Peyer's patch (tissue), 4 donors: ENCODE data around the gene GLRX3. TPM values are rescaled to one million over a fixed set of nuclear protein-coding genes. Genes with fewer than 3 reads are reported as not detected.

Source experiments
- DNase-seq, 3 donors: peaks; one replicate each; pipeline ENCODE4 v3.0.0-alpha.2; 2017 to 2019
- H3K27ac ChIP-seq, 4 donors: fragments of 200-600 bp; sonication (generic); one replicate each; pipeline ENCODE4 v1.5.1; 2016 to 2019
- H3K27me3 ChIP-seq, 2 donors: fragments of 200-600 bp; sonication (generic); one replicate each; pipeline ENCODE4 v1.5.1; 2019
- H3K36me3 ChIP-seq, 3 donors: fragments of 200-600 bp; sonication (generic); one replicate each; pipeline ENCODE4 v1.5.1; 2016 to 2019
- H3K4me1 ChIP-seq, 4 donors: fragments of 200-600 bp; sonication (generic); one replicate each; pipeline ENCODE4 v1.5.1; 2016 to 2019
- H3K4me3 ChIP-seq, 4 donors: fragments of 200-600 bp; sonication (generic); 1 replicate in 3 of 4; 2 replicates in 1 of 4; pipeline ENCODE4 v1.5.1; 2016 to 2019; ENCODE audit warnings: mild to moderate bottlenecking in 1 of 4
- H3K9me3 ChIP-seq, 4 donors: fragments of 200-600 bp; sonication (generic); one replicate each; pipeline ENCODE4 v1.5.1; 2016 to 2019; ENCODE audit warnings: mild to moderate bottlenecking in 1 of 4
- CTCF ChIP-seq, 6 experiments: fragments of 450-650 bp in 4 of 6; fragments of 200-600 bp in 2 of 6; sonication (generic) in 1 of 6; IDR thresholded peaks; one replicate each; pipeline ENCODE4 v1.5.1; 2017 to 2019; ENCODE audit warnings: antibody characterized with exemption in 6 of 6, mild to moderate bottlenecking in 3 of 6, moderate library complexity in 1 of 6
- POLR2A ChIP-seq, 2 donors: fragments of 450-650 bp; IDR thresholded peaks; one replicate each; pipeline ENCODE4 v1.5.1; 2017; ENCODE audit warnings: antibody characterized with exemption in 2 of 2, mild to moderate bottlenecking in 2 of 2, moderate library complexity in 2 of 2
- total RNA-seq, 4 donors: library from RNA; depleted of rRNA; stranded (reverse); fragments of >200 nt; gene quantifications; one replicate each; pipeline ENCODE4 v1.1.0, GENCODE V29; 2016

GLRX3 gene
- total RNA-seq, 4 donors from 2014 or later: 23.9 to 53.8 (median 30.6) TPM

GRCh38 chr10:130215931-130216231 lies 79.7 kb downstream of the GLRX3 start:
- DNase-seq: peak in 1 of 3 donors; percentile 2
- Histone ChIP-seq H3K36me3 (no peaks in the 10 kb centered on the region), H3K27me3 (no peaks in the 10 kb centered on the region), H3K27ac (no peak overlapping the region), H3K4me3 (no peak overlapping the region), H3K4me1 (no peaks in the 10 kb centered on the region), H3K9me3 (no peaks in the 10 kb centered on the region)
- TF ChIP-seq CTCF (IDR thresholded peaks at IDR 0.05) (no peak), POLR2A (IDR thresholded peaks at IDR 0.05) (no peak)

GRCh38 chr10:130218181-130218641 lies 82.0 kb downstream of the GLRX3 start:
- Histone ChIP-seq H3K36me3 (no peaks in the 10 kb centered on the region), H3K9me3 (no peaks in the 10 kb centered on the region), H3K27me3 (no peaks in the 10 kb centered on the region), H3K4me3 (no peak overlapping the region), H3K4me1 (no peaks in the 10 kb centered on the region), H3K27ac (no peak overlapping the region)
- DNase-seq: peak in 1 of 3 donors; percentile 36
- TF ChIP-seq CTCF (IDR thresholded peaks at IDR 0.05) (no peak), POLR2A (IDR thresholded peaks at IDR 0.05) (no peak)

- Histone ChIP-seq H3K27me3 (no peaks in the 10 kb centered on the region), H3K9me3 (no peaks in the 10 kb centered on the region), H3K27ac (no peak overlapping the region), H3K4me3 (no peak overlapping the region), H3K4me1 (no peaks in the 10 kb centered on the region), H3K36me3 (no peaks in the 10 kb centered on the region)
- DNase-seq: peak in 1 of 3 donors; percentile 44
- TF ChIP-seq CTCF (IDR thresholded peaks at IDR 0.05): no peak
- TF ChIP-seq POLR2A (IDR thresholded peaks at IDR 0.05): no peak
Measured at GRCh38 chr10:130218936-130219335, 82.7 kb downstream of the GLRX3 start.

- TF ChIP-seq POLR2A (IDR thresholded peaks at IDR 0.05): no peak
- no peak for TF ChIP-seq CTCF (IDR thresholded peaks at IDR 0.05)
- H3K4me1 ChIP-seq: no peaks in the 10 kb centered on the region
- peak in 1 of 3 donors; percentile 28 for DNase-seq
Measured at GRCh38 chr10:130220251-130221185, 84.3 kb downstream of the GLRX3 start.

GRCh38 chr10:130221456-130222375 lies 85.5 kb downstream of the GLRX3 start:
- DNase-seq: peak in 1 of 3 donors; percentile 10
- no peak overlapping the region for H3K4me3 ChIP-seq
- no peak for TF ChIP-seq CTCF (IDR thresholded peaks at IDR 0.05)
- no peak for TF ChIP-seq POLR2A (IDR thresholded peaks at IDR 0.05)

More at GRCh38 chr10:130220251-130221185, 84.3 kb downstream of the GLRX3 start:
- Histone ChIP-seq H3K36me3 (no peaks in the 10 kb centered on the region), H3K9me3 (no peaks in the 10 kb centered on the region), H3K27me3 (no peaks in the 10 kb centered on the region), H3K27ac (no peak overlapping the region), H3K4me3 (no peak overlapping the region)

More at GRCh38 chr10:130221456-130222375, 85.5 kb downstream of the GLRX3 start:
- Histone ChIP-seq H3K9me3 (no peaks in the 10 kb centered on the region), H3K27ac (no peak overlapping the region), H3K36me3 (no peaks in the 10 kb centered on the region), H3K4me1 (no peaks in the 10 kb centered on the region), H3K27me3 (no peaks in the 10 kb centered on the region)
